Airway epithelial cell (primary cell): ENCODE results near the gene DSCAML1. TPM values are rescaled to one million over a fixed set of nuclear protein-coding genes. Genes with fewer than 3 reads are reported as not detected.

ENCODE experiments used
- total RNA-seq: library from RNA; depleted of rRNA; stranded (reverse); fragments of >200 nt; gene quantifications from 2 replicates; pipeline ENCODE4 v1.2.3, GENCODE V29; 2015

Gene DSCAML1, protein sequence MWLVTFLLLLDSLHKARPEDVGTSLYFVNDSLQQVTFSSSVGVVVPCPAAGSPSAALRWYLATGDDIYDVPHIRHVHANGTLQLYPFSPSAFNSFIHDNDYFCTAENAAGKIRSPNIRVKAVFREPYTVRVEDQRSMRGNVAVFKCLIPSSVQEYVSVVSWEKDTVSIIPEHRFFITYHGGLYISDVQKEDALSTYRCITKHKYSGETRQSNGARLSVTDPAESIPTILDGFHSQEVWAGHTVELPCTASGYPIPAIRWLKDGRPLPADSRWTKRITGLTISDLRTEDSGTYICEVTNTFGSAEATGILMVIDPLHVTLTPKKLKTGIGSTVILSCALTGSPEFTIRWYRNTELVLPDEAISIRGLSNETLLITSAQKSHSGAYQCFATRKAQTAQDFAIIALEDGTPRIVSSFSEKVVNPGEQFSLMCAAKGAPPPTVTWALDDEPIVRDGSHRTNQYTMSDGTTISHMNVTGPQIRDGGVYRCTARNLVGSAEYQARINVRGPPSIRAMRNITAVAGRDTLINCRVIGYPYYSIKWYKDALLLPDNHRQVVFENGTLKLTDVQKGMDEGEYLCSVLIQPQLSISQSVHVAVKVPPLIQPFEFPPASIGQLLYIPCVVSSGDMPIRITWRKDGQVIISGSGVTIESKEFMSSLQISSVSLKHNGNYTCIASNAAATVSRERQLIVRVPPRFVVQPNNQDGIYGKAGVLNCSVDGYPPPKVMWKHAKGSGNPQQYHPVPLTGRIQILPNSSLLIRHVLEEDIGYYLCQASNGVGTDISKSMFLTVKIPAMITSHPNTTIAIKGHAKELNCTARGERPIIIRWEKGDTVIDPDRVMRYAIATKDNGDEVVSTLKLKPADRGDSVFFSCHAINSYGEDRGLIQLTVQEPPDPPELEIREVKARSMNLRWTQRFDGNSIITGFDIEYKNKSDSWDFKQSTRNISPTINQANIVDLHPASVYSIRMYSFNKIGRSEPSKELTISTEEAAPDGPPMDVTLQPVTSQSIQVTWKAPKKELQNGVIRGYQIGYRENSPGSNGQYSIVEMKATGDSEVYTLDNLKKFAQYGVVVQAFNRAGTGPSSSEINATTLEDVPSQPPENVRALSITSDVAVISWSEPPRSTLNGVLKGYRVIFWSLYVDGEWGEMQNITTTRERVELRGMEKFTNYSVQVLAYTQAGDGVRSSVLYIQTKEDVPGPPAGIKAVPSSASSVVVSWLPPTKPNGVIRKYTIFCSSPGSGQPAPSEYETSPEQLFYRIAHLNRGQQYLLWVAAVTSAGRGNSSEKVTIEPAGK (N-terminal part only)
- total RNA-seq, result 0.05 TPM in 1 of 2 replicates, not detected in the other

DNA sequence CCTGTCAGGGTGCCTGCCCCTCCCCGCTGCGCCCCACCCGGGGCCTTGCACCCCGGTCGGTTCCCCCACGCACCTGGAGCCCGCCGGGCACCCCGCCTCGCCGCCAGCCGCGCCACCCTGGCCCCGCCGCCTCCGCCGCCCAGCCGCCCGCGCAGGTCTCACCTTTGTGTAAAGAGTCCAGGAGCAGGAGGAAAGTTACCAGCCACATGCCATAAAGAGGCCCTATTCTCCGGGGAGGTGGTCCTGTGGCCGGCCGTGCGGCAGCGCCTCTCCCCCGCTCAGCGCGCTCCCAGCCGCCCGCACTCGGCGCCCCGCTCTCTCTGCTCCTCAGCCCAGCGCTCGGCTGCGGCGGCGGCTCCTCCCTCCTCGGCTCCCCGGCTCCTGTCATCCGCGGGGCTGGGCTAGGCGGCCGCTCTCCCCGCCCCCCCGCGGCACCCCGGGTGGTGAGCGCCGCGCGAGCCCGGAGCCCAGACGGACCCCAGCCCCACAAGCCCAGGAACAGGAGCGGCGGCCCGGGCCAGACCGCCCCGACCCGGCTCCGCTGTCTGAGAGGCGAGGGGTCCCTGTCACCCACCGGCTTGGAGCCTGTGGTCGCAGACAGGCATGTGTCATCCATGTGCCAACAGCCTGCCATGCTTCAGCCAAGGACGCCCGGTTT is at the start of gene DSCAML1:
Gene DSCAML1, minus strand, starts transcription at position 345 of the 658 bp plus-strand sequence. Its CDS starts 137 bp downstream, at position 208.

DNA sequence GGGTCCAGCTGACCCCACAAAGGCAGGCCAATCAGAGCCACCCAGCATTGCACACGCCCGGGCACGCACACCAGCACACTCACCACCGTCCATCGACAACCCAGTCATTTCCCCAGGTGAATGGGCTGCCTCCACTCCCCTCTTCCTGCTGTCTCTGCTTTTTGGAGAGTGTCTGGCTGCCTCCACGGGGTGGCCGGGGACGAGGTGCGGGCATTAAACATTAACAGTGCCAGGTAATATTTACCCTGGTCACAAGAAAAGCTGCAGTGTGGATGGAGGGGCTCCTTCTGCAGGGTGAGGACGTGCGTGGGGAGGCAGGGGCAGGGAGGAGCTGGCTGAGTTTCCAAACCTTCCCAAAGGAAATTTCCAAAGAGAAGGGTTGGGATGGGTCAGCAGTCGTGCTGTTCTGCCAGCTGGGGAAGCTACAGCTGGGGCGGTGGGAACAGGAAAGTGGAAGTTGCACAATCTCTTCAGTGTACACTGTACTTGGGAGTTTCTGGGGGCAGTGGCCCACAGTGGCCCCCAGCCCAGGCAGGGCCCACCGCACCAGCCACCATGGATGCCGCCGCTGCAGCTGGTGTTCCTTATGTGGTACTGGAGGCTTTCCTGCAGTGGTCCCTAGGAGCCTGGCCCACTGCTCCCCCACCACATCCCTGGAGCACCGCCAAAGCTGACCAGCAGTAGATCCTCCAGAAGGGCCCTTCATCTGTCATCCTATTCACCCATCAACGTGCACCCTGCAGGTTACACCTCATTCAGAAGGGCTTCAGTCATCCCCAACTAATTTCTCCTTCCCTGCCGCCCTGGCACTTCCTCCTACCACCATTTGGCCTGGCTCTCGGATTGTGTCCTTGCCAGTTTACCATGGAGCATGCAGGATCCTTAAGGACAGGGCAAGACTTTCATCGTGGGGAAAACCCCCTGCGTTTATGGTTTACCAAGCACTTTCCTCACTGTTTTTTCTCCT is 27.8 kb upstream of the DSCAML1 start, which contains the start of gene FXYD2:
Gene FXYD2, minus strand, starts transcription at position 174 of the 967 bp plus-strand sequence. Its CDS starts 66 bp downstream, at position 108.

Other genes with a start within 250 kb of the DSCAML1 start
- gene FXYD2, start 27.5 kb upstream of the DSCAML1 start, total RNA-seq, result not detected in 2 replicates
- 0.21 TPM in 1 of 2 replicates, not detected in the other for gene FXYD6, start 79.4 kb upstream of the DSCAML1 start, total RNA-seq
- gene TMPRSS13, start 132.2 kb upstream of the DSCAML1 start, total RNA-seq, result 22.9 and 32.7 TPM in 2 replicates
- not detected in 2 replicates for gene IL10RA, start 189.2 kb upstream of the DSCAML1 start, total RNA-seq